ELF-1 (cell line): ENCODE data around the gene SLC35B2.
A peak's percentile ranks its signal among the peaks of the same experiment; 100 is the strongest.

Experiments
- DNase-seq: peaks from one replicate; pipeline ENCODE4 v3.0.0-alpha.2; 2016; ENCODE audit warnings: low read depth, low spot score

The SLC35B2 gene

DNA sequence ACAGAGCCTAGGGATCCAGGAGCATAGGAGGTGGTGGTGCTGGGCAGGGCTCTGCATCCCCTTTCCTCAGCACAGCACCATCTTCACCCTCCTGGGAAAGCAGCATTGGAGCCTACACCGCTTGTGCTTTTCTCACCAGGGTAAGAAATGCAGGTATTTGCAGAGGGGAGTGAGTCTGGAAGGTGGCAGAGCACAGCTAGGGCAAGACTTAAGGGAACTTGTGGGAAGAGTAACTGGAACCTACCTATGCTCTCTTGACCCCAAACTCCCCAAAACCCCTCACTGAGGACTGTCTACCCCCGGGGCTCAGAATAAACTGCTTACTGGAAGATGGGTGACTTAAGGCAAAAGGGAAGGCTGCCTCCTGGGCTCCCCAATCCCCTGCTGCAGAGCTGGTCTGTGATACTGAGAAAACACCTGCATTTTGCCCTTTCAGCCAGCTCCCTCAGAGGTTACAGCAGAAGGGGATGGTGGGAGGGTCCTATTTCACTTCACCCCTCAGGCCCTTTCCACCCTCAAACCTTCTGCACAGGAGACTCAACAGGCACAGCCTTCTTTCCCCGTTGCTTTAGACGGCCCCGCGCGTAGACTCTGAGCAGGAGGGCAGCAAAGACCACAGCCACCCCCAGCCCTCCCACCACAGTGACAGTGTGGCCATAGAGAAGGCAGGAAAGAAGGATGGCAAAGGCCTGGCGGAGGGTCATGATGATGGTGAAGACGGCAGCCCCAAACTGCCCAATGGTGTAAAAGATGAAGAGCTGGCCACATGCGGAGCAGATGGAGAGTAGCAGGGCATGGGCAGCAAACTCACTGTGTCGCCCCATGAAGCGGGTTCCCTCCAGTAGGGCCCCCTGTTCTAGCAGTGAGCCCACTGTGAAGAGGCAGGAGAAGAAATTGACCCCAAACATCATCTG is 2.9 kb downstream of the SLC35B2 start:
- peak; percentile 72 for DNase-seq

DNA sequence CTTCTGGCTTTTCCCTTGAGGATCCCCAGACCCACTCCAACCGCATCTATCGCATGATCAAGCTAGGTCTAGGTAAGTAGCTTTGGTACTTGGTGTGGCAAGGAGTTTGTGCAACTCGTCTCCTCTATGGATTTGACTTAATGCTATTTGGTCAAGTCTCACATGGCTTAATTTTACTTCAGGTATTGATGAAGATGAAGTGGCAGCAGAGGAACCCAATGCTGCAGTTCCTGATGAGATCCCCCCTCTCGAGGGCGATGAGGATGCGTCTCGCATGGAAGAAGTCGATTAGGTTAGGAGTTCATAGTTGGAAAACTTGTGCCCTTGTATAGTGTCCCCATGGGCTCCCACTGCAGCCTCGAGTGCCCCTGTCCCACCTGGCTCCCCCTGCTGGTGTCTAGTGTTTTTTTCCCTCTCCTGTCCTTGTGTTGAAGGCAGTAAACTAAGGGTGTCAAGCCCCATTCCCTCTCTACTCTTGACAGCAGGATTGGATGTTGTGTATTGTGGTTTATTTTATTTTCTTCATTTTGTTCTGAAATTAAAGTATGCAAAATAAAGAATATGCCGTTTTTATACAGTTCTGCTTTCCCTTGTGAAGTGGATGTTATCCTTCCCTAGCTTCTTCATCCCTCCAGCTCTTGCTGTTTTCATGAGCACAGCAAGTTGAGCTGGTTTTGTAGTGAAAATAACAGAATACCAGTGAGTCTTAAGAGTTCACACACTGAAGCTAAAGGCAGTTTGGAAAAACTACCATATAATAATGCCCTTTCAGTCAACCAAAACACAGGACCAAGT is 3.8 kb downstream of the SLC35B2 start:
- DNase-seq = peak; percentile 68

DNA sequence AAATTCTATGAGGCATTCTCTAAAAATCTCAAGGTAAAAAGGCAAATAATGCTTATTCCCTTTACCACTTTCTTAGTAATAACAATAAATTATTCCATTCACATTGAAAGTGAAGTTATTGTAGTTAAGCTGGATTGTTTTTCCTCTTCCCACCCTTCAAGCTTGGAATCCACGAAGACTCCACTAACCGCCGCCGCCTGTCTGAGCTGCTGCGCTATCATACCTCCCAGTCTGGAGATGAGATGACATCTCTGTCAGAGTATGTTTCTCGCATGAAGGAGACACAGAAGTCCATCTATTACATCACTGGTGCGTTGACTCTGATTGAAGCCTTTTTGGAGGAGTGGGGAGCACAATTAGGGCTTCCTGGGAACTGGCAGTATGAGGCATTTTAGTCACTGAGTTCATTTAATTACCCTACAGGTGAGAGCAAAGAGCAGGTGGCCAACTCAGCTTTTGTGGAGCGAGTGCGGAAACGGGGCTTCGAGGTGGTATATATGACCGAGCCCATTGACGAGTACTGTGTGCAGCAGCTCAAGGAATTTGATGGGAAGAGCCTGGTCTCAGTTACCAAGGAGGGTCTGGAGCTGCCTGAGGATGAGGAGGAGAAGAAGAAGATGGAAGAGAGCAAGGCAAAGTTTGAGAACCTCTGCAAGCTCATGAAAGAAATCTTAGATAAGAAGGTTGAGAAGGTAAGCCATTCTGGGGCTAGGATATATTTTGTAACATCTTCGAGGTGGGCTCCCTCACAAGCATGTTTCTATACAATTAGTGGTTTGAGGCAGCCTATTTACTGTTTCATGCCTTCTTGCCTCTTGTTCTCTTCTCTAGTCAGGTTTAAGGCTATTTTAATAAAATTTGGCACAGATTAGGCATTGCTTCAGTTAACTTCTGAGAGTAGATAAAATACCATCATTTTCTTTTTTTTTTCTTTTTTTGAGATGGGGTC is 5.5 kb downstream of the SLC35B2 start:
- DNase-seq = no peak

DNA sequence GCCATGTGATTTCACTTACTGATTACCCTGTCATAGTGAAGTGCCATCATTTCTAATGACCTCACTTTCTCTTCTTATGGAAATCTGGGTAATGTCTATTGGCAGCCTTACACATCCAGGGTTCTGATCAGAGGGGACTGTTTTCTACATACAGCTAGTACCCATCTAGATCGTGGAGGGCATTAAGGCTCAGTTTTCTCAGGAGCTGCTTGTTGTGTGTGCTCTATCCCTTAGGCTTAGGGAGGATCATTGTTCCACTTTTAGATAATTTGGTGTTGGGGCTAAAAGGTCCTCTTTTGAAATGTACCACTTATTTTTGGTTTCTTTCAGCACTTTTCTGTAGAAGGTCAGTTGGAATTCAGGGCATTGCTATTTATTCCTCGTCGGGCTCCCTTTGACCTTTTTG is 6.6 kb downstream of the SLC35B2 start:
- no peak for DNase-seq

DNA sequence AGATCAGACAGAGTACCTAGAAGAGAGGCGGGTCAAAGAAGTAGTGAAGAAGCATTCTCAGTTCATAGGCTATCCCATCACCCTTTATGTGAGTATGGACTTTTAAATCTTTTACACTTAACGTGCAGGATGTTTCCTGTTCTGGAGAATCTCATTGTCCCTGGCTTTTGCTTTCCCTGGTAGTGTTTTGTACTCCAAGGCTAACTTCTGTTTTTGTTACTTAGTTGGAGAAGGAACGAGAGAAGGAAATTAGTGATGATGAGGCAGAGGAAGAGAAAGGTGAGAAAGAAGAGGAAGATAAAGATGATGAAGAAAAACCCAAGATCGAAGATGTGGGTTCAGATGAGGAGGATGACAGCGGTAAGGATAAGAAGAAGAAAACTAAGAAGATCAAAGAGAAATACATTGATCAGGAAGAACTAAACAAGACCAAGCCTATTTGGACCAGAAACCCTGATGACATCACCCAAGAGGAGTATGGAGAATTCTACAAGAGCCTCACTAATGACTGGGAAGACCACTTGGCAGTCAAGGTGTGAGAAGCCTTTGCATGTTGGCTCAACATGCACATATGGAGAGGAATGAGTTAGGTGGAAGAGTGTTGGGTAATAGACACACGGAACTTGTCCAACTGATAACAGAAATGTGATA is 7.1 kb downstream of the SLC35B2 start:
- no peak for DNase-seq

DNA sequence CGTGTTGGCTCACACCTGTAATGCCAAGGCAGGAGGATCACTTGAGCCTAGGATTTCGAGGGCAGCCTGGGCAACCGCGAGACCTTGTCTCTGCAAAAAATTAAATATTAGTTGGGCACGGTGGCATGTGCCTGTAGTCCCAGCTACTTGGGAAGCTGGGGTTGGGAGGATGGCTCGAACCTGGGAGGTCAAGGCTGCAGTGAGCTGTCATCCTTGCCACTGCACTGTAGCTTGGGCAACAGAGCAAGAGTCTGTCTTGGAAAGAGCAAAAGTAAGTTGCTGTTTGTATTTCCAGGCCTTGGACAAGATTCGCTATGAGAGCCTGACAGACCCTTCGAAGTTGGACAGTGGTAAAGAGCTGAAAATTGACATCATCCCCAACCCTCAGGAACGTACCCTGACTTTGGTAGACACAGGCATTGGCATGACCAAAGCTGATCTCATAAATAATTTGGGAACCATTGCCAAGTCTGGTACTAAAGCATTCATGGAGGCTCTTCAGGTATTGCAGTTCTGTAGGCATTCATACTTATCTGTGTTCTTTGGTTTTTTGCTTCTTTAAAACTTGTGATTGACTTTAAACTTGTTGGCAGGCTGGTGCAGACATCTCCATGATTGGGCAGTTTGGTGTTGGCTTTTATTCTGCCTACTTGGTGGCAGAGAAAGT is 8.1 kb downstream of the SLC35B2 start:
- DNase-seq = no peak

DNA sequence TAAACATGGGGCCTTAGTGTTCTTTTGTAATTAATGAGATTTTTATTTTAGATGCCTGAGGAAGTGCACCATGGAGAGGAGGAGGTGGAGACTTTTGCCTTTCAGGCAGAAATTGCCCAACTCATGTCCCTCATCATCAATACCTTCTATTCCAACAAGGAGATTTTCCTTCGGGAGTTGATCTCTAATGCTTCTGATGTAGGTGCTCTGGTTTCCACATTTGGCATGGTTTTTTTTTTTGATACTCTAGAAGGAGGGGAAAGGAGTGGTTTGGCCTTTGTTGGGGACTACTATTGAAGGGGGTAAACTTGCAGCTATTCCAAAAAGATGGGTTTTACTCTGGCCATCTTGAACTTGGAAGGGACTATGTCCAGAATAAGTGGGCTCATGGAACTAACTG is 8.7 kb downstream of the SLC35B2 start:
- DNase-seq = no peak

DNA sequence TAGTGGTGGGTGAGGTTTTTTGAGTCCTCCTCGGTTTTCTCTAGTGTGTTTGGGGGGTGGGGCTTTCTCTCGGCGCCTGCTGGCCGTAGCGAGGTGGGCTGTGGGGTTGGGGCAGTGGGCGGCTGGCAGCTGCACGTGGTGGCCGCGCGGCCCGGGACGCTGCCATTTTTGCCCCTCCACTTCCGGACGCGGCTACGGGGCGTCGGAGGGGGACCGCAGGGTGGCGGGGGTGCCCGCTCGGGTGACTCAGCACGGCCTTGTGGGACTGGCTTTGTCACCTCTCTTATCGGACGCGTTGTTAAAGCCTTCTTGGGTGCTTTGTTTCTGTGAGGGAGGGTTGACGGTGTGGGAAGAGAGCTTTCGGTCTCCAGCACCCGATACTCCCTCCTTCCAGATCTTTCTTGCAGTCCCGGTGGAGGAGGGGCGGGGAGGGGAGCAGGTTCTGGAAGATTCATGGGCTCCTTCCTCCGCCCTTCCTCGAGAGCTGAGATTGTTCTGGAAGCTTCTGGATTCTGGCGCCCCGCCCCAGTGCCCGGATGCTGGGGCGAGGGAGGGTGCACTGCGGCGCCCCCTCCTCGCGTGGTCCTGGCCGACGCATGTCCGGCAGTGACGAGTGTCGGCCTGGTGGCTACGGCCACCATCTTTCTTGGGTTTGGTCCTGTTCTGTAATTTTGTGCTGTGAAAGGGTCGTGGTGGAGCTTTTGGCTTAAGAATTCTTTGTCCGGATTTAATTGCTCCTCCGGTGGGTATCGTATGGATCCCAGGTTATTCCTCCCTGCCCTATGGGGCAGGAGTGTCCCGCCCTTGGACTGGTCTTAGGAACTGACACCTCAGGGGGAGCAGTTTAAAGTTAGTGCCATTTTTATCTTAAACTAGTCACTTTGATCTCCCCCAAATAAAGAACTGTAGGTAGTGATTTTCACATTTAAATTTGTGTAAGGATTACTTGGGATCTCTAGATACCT is 9.7 kb downstream of the SLC35B2 start:
- DNase-seq = peak; percentile 65

DNA sequence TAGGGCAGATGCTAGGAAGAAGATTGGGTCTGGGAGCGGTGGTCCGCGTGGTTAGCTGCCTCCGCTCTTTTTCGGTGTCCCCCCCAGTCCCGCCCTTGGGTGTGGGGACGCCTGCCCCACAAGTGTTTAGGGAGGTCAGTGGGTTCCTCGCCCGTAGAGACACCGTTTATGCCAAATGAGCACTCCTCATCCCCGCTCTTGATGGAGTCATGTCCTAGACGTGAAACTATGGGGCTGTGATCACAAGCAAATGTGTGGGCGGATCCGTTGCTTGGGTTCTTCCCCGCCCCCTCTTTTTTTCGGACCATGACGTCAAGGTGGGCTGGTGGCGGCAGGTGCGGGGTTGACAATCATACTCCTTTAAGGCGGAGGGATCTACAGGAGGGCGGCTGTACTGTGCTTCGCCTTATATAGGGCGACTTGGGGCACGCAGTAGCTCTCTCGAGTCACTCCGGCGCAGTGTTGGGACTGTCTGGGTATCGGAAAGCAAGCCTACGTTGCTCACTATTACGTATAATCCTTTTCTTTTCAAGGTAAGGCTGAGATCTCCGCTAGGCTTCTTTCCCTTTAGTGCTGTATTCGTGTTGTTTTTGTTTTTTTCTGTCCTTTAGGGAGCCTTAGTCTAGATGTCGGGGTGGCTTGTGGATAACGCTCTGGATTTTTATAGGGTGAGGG is 10.5 kb downstream of the SLC35B2 start, which contains the start of gene HSP90AB1:
Gene HSP90AB1, plus strand, starts transcription at position 439 of the 675 bp plus-strand sequence. CDS start 1,529 bp downstream, outside the sequence.
- peak; percentile 100 for DNase-seq

DNA sequence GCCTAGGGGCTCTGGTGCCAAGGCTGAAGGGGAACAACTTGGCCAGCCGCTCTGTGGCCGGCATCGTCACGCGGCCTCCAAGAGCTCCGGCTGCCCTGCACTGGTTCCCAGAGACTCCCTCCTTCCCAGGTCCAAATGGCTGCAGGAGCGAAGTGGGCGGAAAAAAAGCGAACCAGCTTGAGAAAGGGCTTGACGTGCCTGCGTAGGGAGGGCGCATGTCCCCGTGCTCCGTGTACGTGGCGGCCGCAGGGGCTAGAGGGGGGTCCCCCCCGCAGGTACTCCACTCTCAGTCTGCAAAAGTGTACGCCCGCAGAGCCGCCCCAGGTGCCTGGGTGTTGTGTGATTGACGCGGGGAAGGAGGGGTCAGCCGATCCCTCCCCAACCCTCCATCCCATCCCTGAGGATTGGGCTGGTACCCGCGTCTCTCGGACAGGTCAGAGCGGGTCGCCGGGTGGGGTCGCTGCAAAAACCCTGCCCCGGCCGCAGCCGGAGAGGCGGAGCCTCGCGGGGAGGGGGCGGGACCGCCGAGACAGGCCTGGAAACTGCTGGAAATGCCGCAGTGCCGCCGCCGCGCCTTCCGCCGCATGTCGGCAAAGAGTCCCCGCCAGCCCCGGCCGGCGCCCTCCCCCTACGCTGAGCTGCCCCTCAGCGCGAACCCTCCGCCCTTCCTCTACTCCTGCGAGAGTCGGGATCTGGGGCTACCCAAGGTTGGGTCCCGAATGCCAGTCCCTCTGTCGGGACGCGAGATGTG is 11.2 kb downstream of the SLC35B2 start:
- DNase-seq = peak; percentile 99

DNA sequence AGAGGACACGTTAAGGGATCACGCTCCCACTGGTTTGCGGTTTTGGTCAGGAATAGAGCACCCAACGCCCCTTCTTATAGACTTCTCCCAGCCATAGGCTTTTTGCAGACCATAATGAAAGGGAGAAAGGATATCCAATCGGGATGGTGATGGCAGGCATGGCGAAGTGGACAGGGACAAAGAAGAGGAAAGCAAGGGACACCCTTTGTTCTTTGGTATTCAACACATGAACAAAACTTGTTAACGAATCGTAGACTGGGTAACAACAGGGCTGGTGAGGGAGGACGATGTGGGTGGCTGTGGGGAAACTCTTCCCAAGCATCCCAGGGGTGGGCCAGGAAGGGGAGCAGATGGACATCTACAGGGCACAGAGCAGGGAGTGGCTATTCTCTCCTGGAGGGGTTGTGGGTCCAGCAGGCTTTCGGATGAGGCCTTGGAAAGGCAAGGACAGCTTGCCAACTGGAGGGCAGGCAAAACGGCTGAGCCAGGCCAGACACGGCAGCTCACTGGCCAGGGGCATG is 11.9 kb downstream of the SLC35B2 start:
- no peak for DNase-seq

DNA sequence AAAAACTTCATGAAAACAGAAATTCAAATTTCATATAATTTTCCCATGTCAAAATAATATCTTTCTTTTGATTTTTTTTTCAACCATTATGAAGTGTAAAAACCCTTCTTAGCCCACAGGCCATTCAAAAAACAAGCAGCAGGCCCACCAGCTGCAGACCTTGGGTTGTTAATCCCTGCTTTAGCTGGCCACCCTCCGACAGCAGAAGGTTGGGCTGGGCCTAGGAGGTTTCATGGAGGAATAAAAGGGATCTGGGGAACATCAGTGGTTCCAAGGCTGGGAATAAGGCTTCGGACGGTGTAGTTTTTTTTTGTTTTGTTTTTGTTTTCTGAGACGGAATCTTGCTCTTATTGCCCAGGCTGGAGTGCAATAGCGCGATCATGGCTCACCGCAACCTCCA is 14.0 kb downstream of the SLC35B2 start:
- DNase-seq = peak; percentile 73

DNA sequence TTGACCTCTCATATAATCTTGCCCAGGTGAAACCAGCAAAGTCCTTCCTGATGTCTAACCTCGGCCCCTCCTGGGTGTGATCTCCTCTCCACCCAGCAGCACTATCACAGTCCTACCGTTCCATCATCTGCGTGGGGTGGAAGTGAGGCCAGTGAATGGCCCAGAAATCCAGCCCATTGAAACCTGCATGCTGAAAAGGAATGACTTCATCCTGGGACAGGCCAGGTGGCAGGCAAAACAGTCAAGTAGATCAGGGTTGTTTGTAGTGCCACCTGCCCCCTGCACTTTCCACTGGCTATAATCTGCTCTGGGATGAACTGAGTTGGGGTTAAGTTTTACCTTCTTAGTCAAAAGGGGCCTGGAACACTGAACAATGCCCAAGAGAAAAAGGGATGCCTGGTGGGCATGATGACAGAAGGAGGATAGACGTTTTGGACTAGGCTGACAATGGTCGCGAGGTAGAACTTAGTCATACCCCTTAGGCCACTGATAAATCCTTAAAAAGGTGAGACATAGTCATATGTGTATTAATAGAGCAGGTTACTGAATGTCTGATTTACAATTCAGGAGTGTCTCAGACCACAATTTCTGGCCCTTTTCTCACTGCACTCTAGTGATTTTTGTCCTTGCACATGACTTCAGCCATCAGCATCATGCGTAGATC is 18.5 kb downstream of the SLC35B2 start:
- no peak for DNase-seq

DNA sequence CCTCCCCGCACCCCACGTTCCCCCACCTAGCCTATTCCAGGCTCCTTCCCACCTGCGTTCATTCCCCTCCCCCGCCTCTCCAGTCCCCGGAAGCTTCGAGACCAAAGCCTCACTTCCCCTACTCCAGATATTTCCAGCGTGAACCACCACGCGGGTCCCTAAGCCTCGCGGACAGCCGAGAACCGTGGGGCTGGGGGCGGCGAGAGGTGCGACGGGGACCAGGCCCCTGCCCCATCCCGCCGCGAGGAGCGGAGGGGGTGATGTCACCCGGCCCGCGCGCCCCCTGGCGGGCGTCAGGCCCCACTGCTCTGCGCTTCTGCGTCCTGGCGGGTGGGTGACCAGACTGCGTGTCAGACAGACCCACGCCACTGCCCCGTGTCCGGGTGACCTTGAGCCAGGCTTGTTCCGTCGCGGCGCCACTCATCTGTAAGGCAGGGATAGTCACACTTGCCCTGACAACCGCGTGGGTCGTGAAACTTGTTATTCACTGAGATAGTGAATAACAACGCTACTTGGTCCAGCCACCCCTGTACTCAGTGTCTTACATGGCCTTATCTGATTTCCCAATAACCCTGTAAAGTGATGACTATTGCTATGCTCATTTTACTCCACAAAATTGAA is 19.4 kb downstream of the SLC35B2 start:
- peak; percentile 79 for DNase-seq

DNA sequence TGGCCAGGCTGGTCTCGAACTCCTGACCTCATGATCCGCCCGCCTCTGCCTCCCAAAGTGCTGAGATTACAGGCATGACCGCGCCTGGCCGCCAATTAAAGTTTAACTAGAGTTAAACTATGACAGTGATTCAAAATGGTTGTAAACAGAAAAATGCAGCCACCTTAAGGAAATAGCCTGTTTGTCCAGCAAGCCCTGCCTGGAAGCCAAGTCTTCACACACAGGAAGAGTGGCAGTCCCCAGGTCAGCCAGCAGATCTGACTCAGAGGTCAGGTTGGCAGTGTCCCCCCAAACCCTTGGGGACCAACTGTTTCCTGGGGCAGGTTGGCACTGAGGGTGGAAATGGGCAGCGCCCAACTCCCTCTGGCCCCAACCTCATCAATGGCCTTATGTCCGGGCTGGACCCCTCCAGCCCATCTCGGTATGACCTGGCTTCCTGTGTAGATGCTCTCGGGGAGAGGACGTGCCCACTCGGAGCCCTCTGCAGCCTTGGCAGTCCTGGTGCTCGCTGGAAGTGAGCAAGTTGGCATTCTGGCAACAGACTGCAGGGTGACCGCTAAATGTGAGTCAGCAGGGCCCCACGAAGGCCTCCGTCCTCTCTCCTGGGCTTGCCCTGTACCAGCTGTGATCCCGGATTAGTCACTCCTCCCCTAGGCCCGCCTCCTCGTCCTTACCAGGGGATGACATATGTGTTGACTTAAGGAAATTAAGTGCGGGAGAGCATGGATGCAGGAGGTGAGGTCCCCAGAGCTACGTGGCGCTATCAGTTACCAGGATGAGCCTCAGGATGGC is 20.1 kb downstream of the SLC35B2 start:
- DNase-seq = peak; percentile 74
